ENCODE measurements around the gene VEZT. TPM values are rescaled to one million over a fixed set of nuclear protein-coding genes. Genes with fewer than 3 reads are reported as not detected.
"Not testable (repeated sequence)": the region's sequence is repeated elsewhere in the genome, so short reads cannot be mapped to it uniquely, and the experiment has no call there.

The VEZT gene
- total and polyA plus RNA-seq, 8 donors, result 14.9 to 44.5 (median 30.0) TPM

DNA sequence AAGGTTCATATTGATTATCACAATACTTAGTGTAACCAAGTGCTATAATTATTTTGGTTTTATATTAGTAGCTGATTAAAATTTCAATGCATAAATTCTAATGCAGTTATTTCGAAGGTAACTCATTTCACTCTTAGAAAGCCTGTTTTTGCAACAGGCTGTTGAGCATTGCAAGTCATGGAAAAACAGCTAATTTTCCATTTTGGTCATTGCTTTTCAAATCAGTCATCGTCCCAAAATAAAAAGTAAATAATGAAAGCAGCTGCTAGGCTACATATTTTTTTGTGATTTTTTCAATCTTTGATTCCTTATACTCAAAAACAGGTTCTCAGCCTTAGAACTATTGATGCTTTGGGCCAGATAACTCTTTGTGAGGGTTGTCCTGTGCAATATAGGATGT, 22.9 kb downstream of the VEZT start:
- 84% methylated on average over 2 of the region's 2 CpGs for WGBS, 2 donors
- Histone ChIP-seq H3K27me3 (no peaks in the 10 kb centered on the region), H3K27ac (no peak overlapping the region), H3K4me3 (no peak overlapping the region), H3K4me1 (peaks cover 0 to 9% (median 0%) of the 10 kb centered on the region in 3 donors), H3K9me3 (no peaks in the 10 kb centered on the region), H3K36me3 (peaks cover 0 to 5% (median 0%) of the 10 kb centered on the region in 3 donors)
- FAIRE-seq, result no peak
- TF ChIP-seq, protein P1, sequence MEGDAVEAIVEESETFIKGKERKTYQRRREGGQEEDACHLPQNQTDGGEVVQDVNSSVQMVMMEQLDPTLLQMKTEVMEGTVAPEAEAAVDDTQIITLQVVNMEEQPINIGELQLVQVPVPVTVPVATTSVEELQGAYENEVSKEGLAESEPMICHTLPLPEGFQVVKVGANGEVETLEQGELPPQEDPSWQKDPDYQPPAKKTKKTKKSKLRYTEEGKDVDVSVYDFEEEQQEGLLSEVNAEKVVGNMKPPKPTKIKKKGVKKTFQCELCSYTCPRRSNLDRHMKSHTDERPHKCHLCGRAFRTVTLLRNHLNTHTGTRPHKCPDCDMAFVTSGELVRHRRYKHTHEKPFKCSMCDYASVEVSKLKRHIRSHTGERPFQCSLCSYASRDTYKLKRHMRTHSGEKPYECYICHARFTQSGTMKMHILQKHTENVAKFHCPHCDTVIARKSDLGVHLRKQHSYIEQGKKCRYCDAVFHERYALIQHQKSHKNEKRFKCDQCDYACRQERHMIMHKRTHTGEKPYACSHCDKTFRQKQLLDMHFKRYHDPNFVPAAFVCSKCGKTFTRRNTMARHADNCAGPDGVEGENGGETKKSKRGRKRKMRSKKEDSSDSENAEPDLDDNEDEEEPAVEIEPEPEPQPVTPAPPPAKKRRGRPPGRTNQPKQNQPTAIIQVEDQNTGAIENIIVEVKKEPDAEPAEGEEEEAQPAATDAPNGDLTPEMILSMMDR (IDR thresholded peaks at IDR 0.05), result no peak
- no peak for DNase-seq
- intact Hi-C loops (cut with DNase I), result no loop called here
- no peak for ATAC-seq

DNA sequence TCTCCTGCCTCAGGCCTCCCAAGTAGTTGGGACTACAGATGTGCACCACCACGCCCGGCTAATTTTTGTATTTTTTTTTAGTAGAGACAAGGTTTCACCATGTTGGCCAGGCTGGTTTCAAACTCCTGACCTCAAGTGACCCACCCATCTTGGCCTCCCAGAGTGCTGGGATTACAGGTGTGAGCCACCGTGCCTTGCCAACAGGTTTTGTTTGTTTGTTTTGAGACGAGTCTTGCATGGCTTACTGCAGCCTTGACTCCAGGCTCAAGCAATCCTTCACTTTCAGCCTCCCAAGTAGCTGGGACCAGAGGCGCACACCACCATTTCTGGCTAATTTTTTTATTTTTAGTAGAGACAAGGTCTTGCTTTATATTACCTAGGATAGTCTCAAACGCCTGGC, 23.5 kb downstream of the VEZT start:
- ATAC-seq; DNase-seq; intact Hi-C loops (cut with DNase I); H3K4me3 ChIP-seq; H3K27me3 ChIP-seq; FAIRE-seq; H3K36me3 ChIP-seq; H3K4me1 ChIP-seq; H3K9me3 ChIP-seq; H3K27ac ChIP-seq: not testable (repeated sequence)
- WGBS, 2 donors, result 76 to 79% methylated on average over 6 of the region's 6 CpGs

DNA sequence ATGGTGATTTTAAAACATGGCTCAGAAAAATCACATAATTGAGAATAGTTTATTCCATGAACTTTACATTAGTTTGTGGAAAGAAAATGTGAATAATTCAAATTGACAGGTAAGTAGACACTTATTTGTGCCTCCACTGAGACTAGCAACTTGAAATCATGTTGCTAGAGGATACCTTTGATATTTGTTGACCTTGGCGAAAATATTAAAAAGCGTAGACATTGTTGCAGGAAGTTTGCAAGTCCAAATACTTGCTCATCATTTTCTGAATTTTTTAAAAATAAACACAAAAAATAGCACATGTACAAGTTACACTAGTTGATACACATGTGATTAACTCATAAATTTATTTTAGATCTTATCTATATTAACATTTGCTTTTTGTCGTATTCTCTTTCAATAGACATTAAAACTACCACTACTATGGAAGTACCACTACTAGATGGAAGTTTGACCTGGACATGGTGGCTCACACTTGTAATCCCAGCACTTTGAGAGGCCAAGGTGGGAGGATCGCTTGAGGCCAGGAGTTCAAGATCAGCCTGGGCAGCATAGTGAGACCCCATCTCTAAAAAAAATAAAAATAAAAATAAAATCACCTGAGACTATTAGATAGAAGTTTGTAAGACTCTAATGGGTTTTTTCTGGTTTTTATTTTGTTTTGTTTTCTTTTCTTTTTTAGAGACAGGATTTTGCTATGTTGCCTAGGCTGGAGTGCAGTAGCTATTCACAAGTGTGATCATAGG, 24.3 kb downstream of the VEZT start:
- TF ChIP-seq, protein P1 (IDR thresholded peaks at IDR 0.05), result no peak
- Histone ChIP-seq H3K27ac (no peak overlapping the region), H3K9me3 (no peaks in the 10 kb centered on the region), H3K4me3 (no peak overlapping the region), H3K4me1 (peaks cover 0 to 7% (median 0%) of the 10 kb centered on the region in 3 donors), H3K27me3 (no peaks in the 10 kb centered on the region), H3K36me3 (peaks cover 0 to 5% (median 0%) of the 10 kb centered on the region in 3 donors)
- WGBS, 2 donors, result 82 to 86% methylated on average over 4 of the region's 4 CpGs
- no peak for DNase-seq
- no peak for FAIRE-seq
- intact Hi-C loops (cut with DNase I), result no loop called here
- no peak for ATAC-seq

DNA sequence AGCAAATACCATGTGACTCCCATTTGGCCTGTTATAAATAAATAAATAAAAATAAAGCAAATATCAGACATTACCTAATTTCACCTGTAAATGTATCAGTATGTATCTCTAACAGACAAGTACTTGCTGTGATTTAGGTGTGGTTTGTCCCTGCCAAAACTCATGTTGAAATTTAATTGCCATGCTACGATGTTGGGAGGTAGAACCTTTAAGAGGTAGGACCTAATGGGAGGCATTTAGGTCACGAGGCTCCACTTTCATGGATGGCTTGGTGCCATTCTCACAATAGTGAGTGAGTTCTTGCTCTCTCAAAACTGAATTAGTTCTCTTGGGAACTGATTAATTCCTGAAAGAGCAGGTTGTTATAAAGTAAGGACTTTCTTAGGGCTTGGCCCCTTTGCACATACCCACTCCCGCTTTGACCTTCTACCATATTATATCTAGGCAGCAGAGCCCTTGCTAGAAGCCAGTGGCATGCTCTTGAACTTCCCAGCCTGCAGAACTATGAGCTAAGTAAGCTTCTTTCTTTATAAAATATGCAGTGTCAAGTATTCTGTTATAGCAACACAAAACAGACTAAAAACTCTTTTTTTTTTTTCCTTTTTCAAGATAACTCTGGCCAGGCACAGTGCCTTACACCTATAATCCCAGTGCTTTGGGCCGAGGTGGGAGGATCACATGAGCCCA, 26.0 kb downstream of the VEZT start:
- Histone ChIP-seq H3K4me3 (no peak overlapping the region), H3K36me3 (peaks cover 0 to 5% (median 0%) of the 10 kb centered on the region in 3 donors), H3K9me3 (no peaks in the 10 kb centered on the region), H3K4me1 (peaks cover 0 to 3% (median 0%) of the 10 kb centered on the region in 3 donors), H3K27me3 (no peaks in the 10 kb centered on the region), H3K27ac (no peak overlapping the region)
- TF ChIP-seq, protein P1 (IDR thresholded peaks at IDR 0.05), result no peak
- FAIRE-seq (no peak), DNase-seq (no peak), ATAC-seq (no peak)
- 95 to 99% methylated on average over 4 of the region's 4 CpGs for WGBS, 2 donors
- intact Hi-C loops (cut with DNase I), result no loop called here

DNA sequence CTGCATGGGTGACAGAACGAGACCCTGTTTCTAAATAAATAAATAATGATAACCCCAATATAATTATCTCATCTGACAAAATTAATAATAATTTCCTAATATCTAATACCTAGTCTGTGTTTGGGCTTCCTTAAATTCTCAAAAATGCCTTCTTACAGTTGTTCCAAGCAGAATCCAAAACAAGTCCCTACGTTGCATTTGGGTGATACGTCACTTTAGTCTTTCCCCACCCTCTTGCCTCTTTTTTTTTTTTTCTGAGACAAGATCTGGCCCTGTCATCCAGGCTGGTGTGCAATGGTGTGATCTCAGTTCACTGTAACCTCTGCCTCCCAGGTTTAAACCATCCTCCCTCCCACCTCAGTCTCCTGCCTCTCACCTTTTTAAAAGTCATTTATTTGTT, 26.7 kb downstream of the VEZT start:
- no peak overlapping the region for H3K4me3 ChIP-seq
- no peak overlapping the region for H3K27ac ChIP-seq
- H3K27me3 ChIP-seq, result no peaks in the 10 kb centered on the region
- ATAC-seq (no peak), FAIRE-seq (no peak), DNase-seq (no peak)
- 75 to 96% methylated on average over 3 of the region's 3 CpGs for WGBS, 2 donors
- H3K36me3 ChIP-seq, result peaks cover 0 to 5% (median 0%) of the 10 kb centered on the region in 3 donors
- TF ChIP-seq, protein P1 (IDR thresholded peaks at IDR 0.05), result no peak
- intact Hi-C loops (cut with DNase I), result no loop called here
- H3K4me1 ChIP-seq, result peaks cover 0 to 3% (median 0%) of the 10 kb centered on the region in 3 donors
- no peaks in the 10 kb centered on the region for H3K9me3 ChIP-seq
